ENCODE data around the gene CBARP. TPM values are rescaled to one million over a fixed set of nuclear protein-coding genes. Genes with fewer than 3 reads are reported as not detected.

CBARP gene
- total and polyA plus RNA-seq, 9 of the 15 experiments (the other 6 are each of a cell fraction or from before 2014, with no cell fraction given) = 0.03 to 8.9 (median 1.2) TPM; not detected in 1

DNA sequence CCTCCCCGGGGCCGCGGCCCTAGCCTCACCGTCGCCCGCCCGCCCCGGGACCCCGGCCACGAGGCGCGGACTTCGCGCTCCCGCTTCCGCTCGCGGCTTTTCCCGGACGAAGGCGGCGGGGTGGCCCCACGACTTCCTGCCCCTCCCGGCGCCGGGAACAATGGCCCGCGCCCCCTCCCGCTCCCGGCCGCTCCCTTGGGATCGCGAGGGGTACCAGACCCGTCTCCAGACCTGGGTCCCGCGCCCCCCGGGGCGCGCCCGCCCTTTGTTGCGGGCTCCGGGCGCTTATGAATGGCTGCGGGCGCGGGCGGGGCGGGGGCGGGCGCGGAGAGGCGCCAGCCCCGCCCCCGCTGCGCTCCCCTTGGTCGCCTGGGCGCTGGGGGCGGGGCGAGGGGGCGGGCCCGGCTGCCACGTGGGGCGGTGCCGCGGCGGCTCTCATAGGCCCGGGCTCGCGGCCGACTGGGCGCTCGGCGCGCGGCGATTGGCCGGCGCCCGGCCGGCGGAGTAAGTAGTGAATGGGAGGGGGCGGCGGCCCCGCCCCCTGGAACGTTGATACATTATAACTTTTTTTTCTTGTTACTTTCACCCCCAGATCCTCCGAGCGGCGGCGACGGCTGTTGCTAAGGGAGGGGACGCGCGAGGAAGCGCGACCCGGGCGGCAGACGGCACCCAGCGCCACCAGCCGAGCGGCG is 11.6 kb upstream of the CBARP start (continued):
- TF ChIP-seq RBFOX2 (IDR thresholded peaks at IDR 0.05; ENCODE audit: low read depth, low read length) (peak; percentile 86), TEAD1 (CRISPR knock-in tag; IDR thresholded peaks at IDR 0.05) (0 out of 4 replicates have a peak, but pooled peaks of 1 of the 2 experiments have one; percentile 29), RHOXF2B (CRISPR knock-in tag; conservative IDR thresholded peaks at IDR 0.05) (no peak), STAG1 (CRISPR knock-in tag; IDR thresholded peaks at IDR 0.05; ENCODE audit: borderline replicate concordance) (no peak), ZNF280B (CRISPR knock-in tag; IDR thresholded peaks at IDR 0.05) (no peak; the same call in 1 of the 2 replicates), MTA3 (IDR thresholded peaks at IDR 0.05; ENCODE audit: borderline replicate concordance) (no peak; the same call in 1 of the 2 replicates), JUND (IDR thresholded peaks at IDR 0.05; ENCODE audit: borderline replicate concordance, low read depth, low read length) (no peak), JUND (tag; IDR thresholded peaks at IDR 0.05; ENCODE audit: borderline replicate concordance, low read depth, low read length) (no peak), RUNX1 (IDR thresholded peaks at IDR 0.05; ENCODE audit: low read depth) (no peak), TAF9B (IDR thresholded peaks at IDR 0.05; ENCODE audit: partially characterized antibody) (no peak), MTA1 (IDR thresholded peaks at IDR 0.05; ENCODE audit: borderline replicate concordance) (no peak), CC2D1A (IDR thresholded peaks at IDR 0.05) (no peak), RFX5 (IDR thresholded peaks at IDR 0.05; ENCODE audit: low read depth, low read length) (no peak)
- TF ChIP-seq, protein P1, sequence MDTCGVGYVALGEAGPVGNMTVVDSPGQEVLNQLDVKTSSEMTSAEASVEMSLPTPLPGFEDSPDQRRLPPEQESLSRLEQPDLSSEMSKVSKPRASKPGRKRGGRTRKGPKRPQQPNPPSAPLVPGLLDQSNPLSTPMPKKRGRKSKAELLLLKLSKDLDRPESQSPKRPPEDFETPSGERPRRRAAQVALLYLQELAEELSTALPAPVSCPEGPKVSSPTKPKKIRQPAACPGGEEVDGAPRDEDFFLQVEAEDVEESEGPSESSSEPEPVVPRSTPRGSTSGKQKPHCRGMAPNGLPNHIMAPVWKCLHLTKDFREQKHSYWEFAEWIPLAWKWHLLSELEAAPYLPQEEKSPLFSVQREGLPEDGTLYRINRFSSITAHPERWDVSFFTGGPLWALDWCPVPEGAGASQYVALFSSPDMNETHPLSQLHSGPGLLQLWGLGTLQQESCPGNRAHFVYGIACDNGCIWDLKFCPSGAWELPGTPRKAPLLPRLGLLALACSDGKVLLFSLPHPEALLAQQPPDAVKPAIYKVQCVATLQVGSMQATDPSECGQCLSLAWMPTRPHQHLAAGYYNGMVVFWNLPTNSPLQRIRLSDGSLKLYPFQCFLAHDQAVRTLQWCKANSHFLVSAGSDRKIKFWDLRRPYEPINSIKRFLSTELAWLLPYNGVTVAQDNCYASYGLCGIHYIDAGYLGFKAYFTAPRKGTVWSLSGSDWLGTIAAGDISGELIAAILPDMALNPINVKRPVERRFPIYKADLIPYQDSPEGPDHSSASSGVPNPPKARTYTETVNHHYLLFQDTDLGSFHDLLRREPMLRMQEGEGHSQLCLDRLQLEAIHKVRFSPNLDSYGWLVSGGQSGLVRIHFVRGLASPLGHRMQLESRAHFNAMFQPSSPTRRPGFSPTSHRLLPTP (IDR thresholded peaks at IDR 0.05; ENCODE audit: borderline replicate concordance, extremely low read depth, insufficient read length) = no peak
- TF ChIP-seq, protein P2, sequence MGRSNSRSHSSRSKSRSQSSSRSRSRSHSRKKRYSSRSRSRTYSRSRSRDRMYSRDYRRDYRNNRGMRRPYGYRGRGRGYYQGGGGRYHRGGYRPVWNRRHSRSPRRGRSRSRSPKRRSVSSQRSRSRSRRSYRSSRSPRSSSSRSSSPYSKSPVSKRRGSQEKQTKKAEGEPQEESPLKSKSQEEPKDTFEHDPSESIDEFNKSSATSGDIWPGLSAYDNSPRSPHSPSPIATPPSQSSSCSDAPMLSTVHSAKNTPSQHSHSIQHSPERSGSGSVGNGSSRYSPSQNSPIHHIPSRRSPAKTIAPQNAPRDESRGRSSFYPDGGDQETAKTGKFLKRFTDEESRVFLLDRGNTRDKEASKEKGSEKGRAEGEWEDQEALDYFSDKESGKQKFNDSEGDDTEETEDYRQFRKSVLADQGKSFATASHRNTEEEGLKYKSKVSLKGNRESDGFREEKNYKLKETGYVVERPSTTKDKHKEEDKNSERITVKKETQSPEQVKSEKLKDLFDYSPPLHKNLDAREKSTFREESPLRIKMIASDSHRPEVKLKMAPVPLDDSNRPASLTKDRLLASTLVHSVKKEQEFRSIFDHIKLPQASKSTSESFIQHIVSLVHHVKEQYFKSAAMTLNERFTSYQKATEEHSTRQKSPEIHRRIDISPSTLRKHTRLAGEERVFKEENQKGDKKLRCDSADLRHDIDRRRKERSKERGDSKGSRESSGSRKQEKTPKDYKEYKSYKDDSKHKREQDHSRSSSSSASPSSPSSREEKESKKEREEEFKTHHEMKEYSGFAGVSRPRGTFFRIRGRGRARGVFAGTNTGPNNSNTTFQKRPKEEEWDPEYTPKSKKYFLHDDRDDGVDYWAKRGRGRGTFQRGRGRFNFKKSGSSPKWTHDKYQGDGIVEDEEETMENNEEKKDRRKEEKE (IDR thresholded peaks at IDR 0.05; ENCODE audit: borderline replicate concordance in 1 of 2, control insufficient read depth in 1 of 2, low read depth in 2 of 2, low read length in 1 of 2) = 0 out of 4 replicates have a peak, but pooled peaks of 1 of the 2 experiments have one; percentile 1
- TF ChIP-seq, protein P3, sequence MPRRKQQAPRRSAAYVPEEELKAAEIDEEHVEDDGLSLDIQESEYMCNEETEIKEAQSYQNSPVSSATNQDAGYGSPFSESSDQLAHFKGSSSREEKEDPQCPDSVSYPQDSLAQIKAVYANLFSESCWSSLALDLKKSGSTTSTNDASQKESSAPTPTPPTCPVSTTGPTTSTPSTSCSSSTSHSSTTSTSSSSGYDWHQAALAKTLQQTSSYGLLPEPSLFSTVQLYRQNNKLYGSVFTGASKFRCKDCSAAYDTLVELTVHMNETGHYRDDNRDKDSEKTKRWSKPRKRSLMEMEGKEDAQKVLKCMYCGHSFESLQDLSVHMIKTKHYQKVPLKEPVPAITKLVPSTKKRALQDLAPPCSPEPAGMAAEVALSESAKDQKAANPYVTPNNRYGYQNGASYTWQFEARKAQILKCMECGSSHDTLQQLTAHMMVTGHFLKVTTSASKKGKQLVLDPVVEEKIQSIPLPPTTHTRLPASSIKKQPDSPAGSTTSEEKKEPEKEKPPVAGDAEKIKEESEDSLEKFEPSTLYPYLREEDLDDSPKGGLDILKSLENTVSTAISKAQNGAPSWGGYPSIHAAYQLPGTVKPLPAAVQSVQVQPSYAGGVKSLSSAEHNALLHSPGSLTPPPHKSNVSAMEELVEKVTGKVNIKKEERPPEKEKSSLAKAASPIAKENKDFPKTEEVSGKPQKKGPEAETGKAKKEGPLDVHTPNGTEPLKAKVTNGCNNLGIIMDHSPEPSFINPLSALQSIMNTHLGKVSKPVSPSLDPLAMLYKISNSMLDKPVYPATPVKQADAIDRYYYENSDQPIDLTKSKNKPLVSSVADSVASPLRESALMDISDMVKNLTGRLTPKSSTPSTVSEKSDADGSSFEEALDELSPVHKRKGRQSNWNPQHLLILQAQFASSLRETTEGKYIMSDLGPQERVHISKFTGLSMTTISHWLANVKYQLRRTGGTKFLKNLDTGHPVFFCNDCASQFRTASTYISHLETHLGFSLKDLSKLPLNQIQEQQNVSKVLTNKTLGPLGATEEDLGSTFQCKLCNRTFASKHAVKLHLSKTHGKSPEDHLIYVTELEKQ (CRISPR knock-in tag; IDR thresholded peaks at IDR 0.05) = no peak

All from K562 (cell line).